HG03460 (cell line): ENCODE measurements around the gene RAB3IP.
"Not testable (repeated sequence)": the region's sequence is repeated elsewhere in the genome, so short reads cannot be mapped to it uniquely, and the experiment has no call there.

Experiments
- ATAC-seq: cut with Tn5 transposase; IDR thresholded peaks from one replicate; pipeline ENCODE4 v1.9.1; 2021; ENCODE audit not compliant: unreplicated experiment

RAB3IP gene

GRCh38 chr12:69834147-69834546, 95.5 kb downstream of the RAB3IP start:
- ATAC-seq: no peak

- no peak for ATAC-seq
These were observed 95.9 kb downstream of the RAB3IP start for GRCh38 chr12:69834576-69834975.

- no peak for ATAC-seq
These were observed 96.4 kb downstream of the RAB3IP start for GRCh38 chr12:69835081-69835480.

- ATAC-seq: no peak
These were observed 97.4 kb downstream of the RAB3IP start for GRCh38 chr12:69836015-69836414.

- ATAC-seq: no peak
These were observed 98.5 kb downstream of the RAB3IP start for GRCh38 chr12:69837191-69837590.

GRCh38 chr12:69837657-69838415, 99.2 kb downstream of the RAB3IP start:
- ATAC-seq: no peak

- ATAC-seq: no peak
These were observed 102.1 kb downstream of the RAB3IP start for GRCh38 chr12:69840727-69841126.

- ATAC-seq: no peak
These were observed 104.9 kb downstream of the RAB3IP start for GRCh38 chr12:69843608-69844007.

- no peak for ATAC-seq
These were observed 105.8 kb downstream of the RAB3IP start for GRCh38 chr12:69844416-69844815.

GRCh38 chr12:69844836-69845235, 106.2 kb downstream of the RAB3IP start:
- no peak for ATAC-seq

- no peak for ATAC-seq
These were observed 108.3 kb downstream of the RAB3IP start for GRCh38 chr12:69846976-69847375.

GRCh38 chr12:69851976-69852375, 113.3 kb downstream of the RAB3IP start:
- no peak for ATAC-seq

GRCh38 chr12:69853176-69853961, 114.7 kb downstream of the RAB3IP start:
- ATAC-seq: not testable (repeated sequence)

- no peak for ATAC-seq
These were observed 128.0 kb downstream of the RAB3IP start for GRCh38 chr12:69866698-69867097.

GRCh38 chr12:69868695-69869094, 130.0 kb downstream of the RAB3IP start:
- ATAC-seq: no peak

GRCh38 chr12:69872804-69873203, 134.1 kb downstream of the RAB3IP start:
- no peak for ATAC-seq
